Parathyroid adenoma (tissue), 2 donors: ENCODE results near the gene MCF2.
"Not testable (repeated sequence)": the region's sequence is repeated elsewhere in the genome, so short reads cannot be mapped to it uniquely, and the experiment has no call there.

ENCODE experiments used
- H2AFZ ChIP-seq: fragments of 300-600 bp; sonication (generic); one replicate; pipeline ENCODE4 v1.7.0; 2017; ENCODE audit warnings: antibody characterized with exemption, mild to moderate bottlenecking
- H3K27ac ChIP-seq: fragments of 300-600 bp; sonication (generic); one replicate; pipeline ENCODE4 v1.7.0; 2017
- H3K27me3 ChIP-seq: fragments of 300-600 bp; sonication (generic); one replicate; pipeline ENCODE4 v1.7.0; 2017; ENCODE audit warnings: low read length; ENCODE audit not compliant: control insufficient read depth, insufficient read depth
- H3K36me3 ChIP-seq: fragments of 300-600 bp; sonication (generic); one replicate; pipeline ENCODE4 v1.7.0; 2017; ENCODE audit warnings: low read length; ENCODE audit not compliant: control insufficient read depth, insufficient read depth
- H3K4me1 ChIP-seq: fragments of 300-600 bp; sonication (generic); one replicate; pipeline ENCODE4 v1.7.0; 2017; ENCODE audit warnings: control low read depth
- H3K4me2 ChIP-seq: fragments of 300-600 bp; sonication (generic); one replicate; pipeline ENCODE4 v1.7.0; 2017; ENCODE audit warnings: low read length
- H3K4me3 ChIP-seq: fragments of 300-600 bp; sonication (generic); one replicate; pipeline ENCODE4 v1.7.0; 2017; ENCODE audit warnings: low read depth, low read length
- H3K79me2 ChIP-seq: fragments of 300-600 bp; sonication (generic); one replicate; pipeline ENCODE4 v1.7.0; 2017; ENCODE audit warnings: control low read depth
- H3K9ac ChIP-seq: fragments of 300-600 bp; sonication (generic); one replicate; pipeline ENCODE4 v1.7.0; 2017; ENCODE audit warnings: mild to moderate bottlenecking
- H3K9me3 ChIP-seq: fragments of 300-600 bp; sonication (generic); one replicate; pipeline ENCODE4 v1.7.0; 2017; ENCODE audit warnings: low read length; ENCODE audit not compliant: control insufficient read depth
- CTCF ChIP-seq: fragments of 300-600 bp; sonication (generic); IDR thresholded peaks from one replicate; pipeline ENCODE4 v1.7.0; 2017; ENCODE audit warnings: antibody characterized with exemption, mild to moderate bottlenecking
- donor health status: primary hyperparathyroidism.

MCF2 gene

GRCh38 chrX:139691493-139691842 lies 16.5 kb downstream of the MCF2 start:
- TF ChIP-seq CTCF: no peak
- no peaks in the 10 kb centered on the region for H3K36me3 ChIP-seq
- H3K9me3 ChIP-seq: no peaks in the 10 kb centered on the region
- peak overlapping the region; percentile 12 for H3K4me2 ChIP-seq
- no peaks in the 10 kb centered on the region for H3K79me2 ChIP-seq
- H3K9ac ChIP-seq: no peak overlapping the region
- no peak overlapping the region for H3K4me3 ChIP-seq
- no peaks in the 10 kb centered on the region for H3K27me3 ChIP-seq
- no peaks in the 10 kb centered on the region for H3K4me1 ChIP-seq
- no peak overlapping the region for H3K27ac ChIP-seq
- no peak overlapping the region for H2AFZ ChIP-seq

- H3K4me3 ChIP-seq, H3K4me2 ChIP-seq, H3K4me1 ChIP-seq, H3K36me3 ChIP-seq, H2AFZ ChIP-seq, H3K9ac ChIP-seq, H3K9me3 ChIP-seq, H3K27me3 ChIP-seq, H3K27ac ChIP-seq, H3K79me2 ChIP-seq: not testable (repeated sequence)
Measured at GRCh38 chrX:139685175-139685574, 22.8 kb downstream of the MCF2 start.

- Histone ChIP-seq H3K27ac (no peak overlapping the region), H2AFZ (no peak overlapping the region), H3K27me3 (no peaks in the 10 kb centered on the region), H3K9me3 (no peaks in the 10 kb centered on the region), H3K4me1 (no peaks in the 10 kb centered on the region), H3K36me3 (no peaks in the 10 kb centered on the region), H3K79me2 (no peaks in the 10 kb centered on the region), H3K4me2 (no peak overlapping the region), H3K4me3 (no peak overlapping the region), H3K9ac (no peak overlapping the region)
- no peak for TF ChIP-seq CTCF
Measured at GRCh38 chrX:139680356-139680755, 27.6 kb downstream of the MCF2 start.

GRCh38 chrX:139647597-139647996 lies 60.4 kb downstream of the MCF2 start:
- no peaks in the 10 kb centered on the region for H3K36me3 ChIP-seq
- no peak overlapping the region for H3K4me2 ChIP-seq
- H3K79me2 ChIP-seq: no peaks in the 10 kb centered on the region
- no peaks in the 10 kb centered on the region for H3K4me1 ChIP-seq
- H2AFZ ChIP-seq: no peak overlapping the region
- no peak overlapping the region for H3K9ac ChIP-seq
- no peaks in the 10 kb centered on the region for H3K27me3 ChIP-seq
- H3K9me3 ChIP-seq: no peaks in the 10 kb centered on the region
- H3K27ac ChIP-seq: no peak overlapping the region
- TF ChIP-seq CTCF: no peak
- no peak overlapping the region for H3K4me3 ChIP-seq

- H2AFZ ChIP-seq: peak overlapping the region; percentile 16
Measured at GRCh38 chrX:139642241-139642927, 65.6 kb downstream of the MCF2 start.

More at GRCh38 chrX:139642241-139642927, 65.6 kb downstream of the MCF2 start:
- no peaks in the 10 kb centered on the region for H3K36me3 ChIP-seq
- H3K4me2 ChIP-seq: peak overlapping the region; percentile 31
- H3K9ac ChIP-seq: no peak overlapping the region
- no peak for TF ChIP-seq CTCF
- no peak overlapping the region for H3K4me3 ChIP-seq
- no peaks in the 10 kb centered on the region for H3K4me1 ChIP-seq
- H3K79me2 ChIP-seq: no peaks in the 10 kb centered on the region
- no peak overlapping the region for H3K27ac ChIP-seq
- H3K27me3 ChIP-seq: no peaks in the 10 kb centered on the region
- no peaks in the 10 kb centered on the region for H3K9me3 ChIP-seq
